ENCODE results near the gene DOCK4. TPM values are rescaled to one million over a fixed set of nuclear protein-coding genes. Genes with fewer than 3 reads are reported as not detected.

DOCK4 gene
- total and polyA plus RNA-seq, 2 donors from 2014 or later = 3.2 to 38.9 TPM

DNA sequence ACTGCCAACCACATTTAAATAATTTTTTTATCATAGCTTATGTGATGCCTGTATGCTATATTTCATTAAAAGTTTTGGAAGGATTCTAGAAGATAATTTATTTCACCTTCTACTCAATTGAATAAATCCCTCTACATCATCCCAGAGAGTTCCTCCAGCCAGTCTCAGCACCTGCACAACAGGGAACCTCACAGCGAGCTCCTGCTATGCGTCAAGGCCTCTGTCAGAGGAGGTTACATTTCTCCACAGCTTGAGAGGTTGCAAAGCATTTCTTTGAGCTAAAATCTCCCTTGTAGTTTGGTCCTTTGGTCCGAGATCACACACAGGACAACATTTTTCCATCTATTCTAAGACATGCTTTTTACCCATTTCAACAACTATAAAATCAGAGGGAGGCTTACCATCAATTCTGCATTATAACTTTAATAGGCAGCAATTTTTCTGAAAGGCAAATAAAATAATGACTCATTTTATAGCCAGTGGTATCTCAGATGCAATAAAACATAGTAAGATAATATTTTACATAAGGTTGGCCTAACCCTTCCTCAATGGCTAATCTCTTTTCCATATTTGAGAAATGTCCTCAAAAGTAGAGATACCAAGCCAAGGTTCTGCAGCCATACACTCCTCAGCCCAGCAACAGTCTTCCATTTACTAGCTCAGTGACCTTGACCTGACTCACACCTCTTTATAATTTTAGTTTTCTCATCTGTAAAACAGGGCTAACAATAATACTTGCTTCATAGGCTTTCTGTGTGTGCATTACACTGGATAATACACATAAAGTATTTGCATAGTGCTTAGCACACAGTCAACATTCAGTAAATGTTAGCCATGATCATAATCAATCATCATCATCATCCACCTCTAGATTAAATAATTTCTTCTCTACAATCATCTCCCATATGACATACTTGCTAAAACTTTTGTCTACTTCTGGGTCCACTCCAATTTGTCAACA is 68.8 kb downstream of the DOCK4 start:
- no peaks in the 10 kb centered on the region for H3K36me3 ChIP-seq (ENCODE audit: control insufficient read depth in 2 of 3, insufficient read depth in 3 of 3, low read length in 3 of 3)
- H3K27me3 ChIP-seq (ENCODE audit: control insufficient read depth, insufficient read depth, low read length) = no peaks in the 10 kb centered on the region
- H3K4me1 ChIP-seq (ENCODE audit: control insufficient read depth in 2 of 3, insufficient read depth in 2 of 3, low read depth in 1 of 3, low read length in 3 of 3) = no peaks in the 10 kb centered on the region
- H3K27ac ChIP-seq (ENCODE audit: low read depth in 2 of 2, low read length in 2 of 2) = no peak overlapping the region
- no peak overlapping the region for H3K9ac ChIP-seq (ENCODE audit: low read length in 3 of 3)
- intact Hi-C loops (cut with DNase I) = no loop called here
- H3K9me3 ChIP-seq (ENCODE audit: control insufficient read depth in 2 of 3, insufficient read depth in 1 of 3, low read length in 3 of 3) = no peaks in the 10 kb centered on the region
- FAIRE-seq (no peak), DNase-seq (no peak)
- TF ChIP-seq, protein P1, sequence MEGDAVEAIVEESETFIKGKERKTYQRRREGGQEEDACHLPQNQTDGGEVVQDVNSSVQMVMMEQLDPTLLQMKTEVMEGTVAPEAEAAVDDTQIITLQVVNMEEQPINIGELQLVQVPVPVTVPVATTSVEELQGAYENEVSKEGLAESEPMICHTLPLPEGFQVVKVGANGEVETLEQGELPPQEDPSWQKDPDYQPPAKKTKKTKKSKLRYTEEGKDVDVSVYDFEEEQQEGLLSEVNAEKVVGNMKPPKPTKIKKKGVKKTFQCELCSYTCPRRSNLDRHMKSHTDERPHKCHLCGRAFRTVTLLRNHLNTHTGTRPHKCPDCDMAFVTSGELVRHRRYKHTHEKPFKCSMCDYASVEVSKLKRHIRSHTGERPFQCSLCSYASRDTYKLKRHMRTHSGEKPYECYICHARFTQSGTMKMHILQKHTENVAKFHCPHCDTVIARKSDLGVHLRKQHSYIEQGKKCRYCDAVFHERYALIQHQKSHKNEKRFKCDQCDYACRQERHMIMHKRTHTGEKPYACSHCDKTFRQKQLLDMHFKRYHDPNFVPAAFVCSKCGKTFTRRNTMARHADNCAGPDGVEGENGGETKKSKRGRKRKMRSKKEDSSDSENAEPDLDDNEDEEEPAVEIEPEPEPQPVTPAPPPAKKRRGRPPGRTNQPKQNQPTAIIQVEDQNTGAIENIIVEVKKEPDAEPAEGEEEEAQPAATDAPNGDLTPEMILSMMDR (IDR thresholded peaks at IDR 0.05; ENCODE audit: borderline replicate concordance, extremely low read depth, insufficient read depth) = no peak
- no peak overlapping the region for H3K4me3 ChIP-seq (ENCODE audit: low read length in 3 of 3)

DNA sequence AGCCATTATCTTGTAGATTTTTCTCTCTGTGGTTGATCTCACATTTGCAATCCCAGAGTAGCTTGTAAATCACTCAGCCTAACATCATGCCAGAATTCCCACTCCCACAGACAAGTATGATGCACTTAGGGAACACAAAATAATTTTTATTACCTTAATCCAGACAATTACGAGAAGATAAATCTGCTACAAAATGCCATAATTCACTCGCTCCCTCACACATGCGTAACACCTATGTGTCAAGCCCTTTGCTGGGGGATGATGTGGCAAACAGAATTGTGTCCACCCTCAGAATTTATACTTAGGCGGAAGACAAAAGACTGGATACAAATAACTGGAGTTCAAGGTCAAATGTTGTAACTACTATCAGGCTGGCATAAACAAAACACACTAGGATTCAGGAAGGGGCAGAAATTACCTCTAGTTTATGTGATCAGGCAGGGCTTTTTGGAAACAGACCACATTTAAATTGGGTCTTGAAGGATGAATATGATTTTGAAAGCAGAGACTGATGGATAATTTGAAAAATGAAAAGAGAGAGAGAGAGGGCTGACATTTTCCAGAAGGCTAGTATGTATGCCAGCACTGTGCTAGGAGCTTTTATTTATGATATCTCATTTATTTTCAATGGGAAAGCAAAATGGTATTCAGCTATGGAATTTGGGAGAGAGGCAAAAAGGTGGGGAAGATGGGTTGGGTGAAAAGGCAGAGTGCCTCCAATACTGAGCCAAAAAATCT is 69.8 kb downstream of the DOCK4 start:
- H3K4me1 ChIP-seq (ENCODE audit: control insufficient read depth in 2 of 3, insufficient read depth in 2 of 3, low read depth in 1 of 3, low read length in 3 of 3) = peaks cover 0 to under 1% (median 0%) of the 10 kb centered on the region in 3 donors
- FAIRE-seq (no peak), DNase-seq (peak in 1 of 5 donors; percentile 30)
- H3K9me3 ChIP-seq (ENCODE audit: control insufficient read depth in 2 of 3, insufficient read depth in 1 of 3, low read length in 3 of 3) = no peaks in the 10 kb centered on the region
- no peak overlapping the region for H3K9ac ChIP-seq (ENCODE audit: low read length in 3 of 3)
- H3K27ac ChIP-seq (ENCODE audit: low read depth in 2 of 2, low read length in 2 of 2) = peak overlapping the region in 1 of 2 donors; percentile 9
- H3K36me3 ChIP-seq (ENCODE audit: control insufficient read depth in 2 of 3, insufficient read depth in 3 of 3, low read length in 3 of 3) = no peaks in the 10 kb centered on the region
- H3K4me3 ChIP-seq (ENCODE audit: low read length in 3 of 3) = no peak overlapping the region
- intact Hi-C loops (cut with DNase I) = no loop called here
- no peaks in the 10 kb centered on the region for H3K27me3 ChIP-seq (ENCODE audit: control insufficient read depth, insufficient read depth, low read length)
- TF ChIP-seq, protein P1 (IDR thresholded peaks at IDR 0.05; ENCODE audit: borderline replicate concordance, extremely low read depth, insufficient read depth) = no peak

DNA sequence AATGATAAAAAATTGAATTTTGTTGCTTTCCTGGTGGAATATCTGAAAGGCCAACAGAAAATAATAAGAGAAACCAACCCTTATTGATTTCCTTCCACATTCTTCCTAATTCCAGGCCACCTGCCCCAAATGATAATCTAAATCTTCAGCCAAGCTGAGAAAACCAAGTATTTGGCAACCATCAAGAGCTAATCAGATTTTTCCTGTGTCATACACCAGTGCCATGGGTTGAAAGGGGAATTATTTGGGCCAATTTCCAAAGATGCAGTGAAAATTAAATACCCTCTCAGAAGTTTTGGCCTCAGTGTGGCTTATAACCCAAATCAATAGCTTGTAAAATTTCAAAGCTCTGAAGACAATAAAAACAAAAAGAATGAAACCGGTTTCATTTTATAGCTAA is 70.4 kb downstream of the DOCK4 start:
- intact Hi-C loops (cut with DNase I) = no loop called here
- H3K27me3 ChIP-seq (ENCODE audit: control insufficient read depth, insufficient read depth, low read length) = no peaks in the 10 kb centered on the region
- FAIRE-seq (no peak), DNase-seq (no peak)
- no peaks in the 10 kb centered on the region for H3K9me3 ChIP-seq (ENCODE audit: control insufficient read depth in 2 of 3, insufficient read depth in 1 of 3, low read length in 3 of 3)
- no peak overlapping the region for H3K4me3 ChIP-seq (ENCODE audit: low read length in 3 of 3)
- no peak overlapping the region for H3K9ac ChIP-seq (ENCODE audit: low read length in 3 of 3)
- H3K27ac ChIP-seq (ENCODE audit: low read depth in 2 of 2, low read length in 2 of 2) = no peak overlapping the region
- TF ChIP-seq, protein P1 (IDR thresholded peaks at IDR 0.05; ENCODE audit: borderline replicate concordance, extremely low read depth, insufficient read depth) = no peak
- peaks cover 0 to 2% (median 0%) of the 10 kb centered on the region in 3 donors for H3K4me1 ChIP-seq (ENCODE audit: control insufficient read depth in 2 of 3, insufficient read depth in 2 of 3, low read depth in 1 of 3, low read length in 3 of 3)
- no peaks in the 10 kb centered on the region for H3K36me3 ChIP-seq (ENCODE audit: control insufficient read depth in 2 of 3, insufficient read depth in 3 of 3, low read length in 3 of 3)

All from kidney (tissue), 14 donors.